Activated CD4-positive, alpha-beta T cell treated with anti-CD3 and anti-CD28 coated beads, Interleukin-2, amount 50 U/mL, for 24 hours (primary cell): ENCODE measurements around the gene CACNA2D3.

Source experiments
- DNase-seq, 2 donors: peaks; one replicate each; pipeline ENCODE4 v3.0.0-alpha.2; 2020; ENCODE audit warnings: low read depth in 1 of 2, low spot score in 1 of 2

CACNA2D3 gene

GRCh38 chr3:54564374-54564925 is 442.1 kb downstream of the CACNA2D3 start:
- no peak for DNase-seq

- DNase-seq, result no peak
These were observed 443.6 kb downstream of the CACNA2D3 start for GRCh38 chr3:54565956-54566355.

GRCh38 chr3:54567949-54568348 is 445.6 kb downstream of the CACNA2D3 start:
- no peak for DNase-seq

DNA sequence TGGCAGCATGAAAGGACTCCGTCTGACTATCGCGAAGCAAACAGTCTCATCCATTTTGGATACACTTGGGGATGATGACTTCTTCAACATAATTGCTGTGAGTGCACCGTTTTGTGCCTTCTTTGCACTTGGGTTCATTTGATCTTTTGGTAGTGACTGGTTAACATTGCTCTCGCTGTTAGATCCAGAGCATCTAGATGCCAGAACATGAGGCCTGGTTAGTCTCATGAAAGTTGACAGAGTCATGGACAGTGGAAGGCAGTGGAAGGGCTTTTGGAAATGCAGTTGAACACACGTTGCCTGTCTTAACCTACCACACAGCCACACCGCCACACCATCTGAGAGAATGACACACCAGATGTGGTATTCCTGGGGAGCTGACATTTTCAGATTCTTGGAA is 447.7 kb downstream of the CACNA2D3 start:
- DNase-seq, result no peak

- DNase-seq, result no peak
These were observed 450.0 kb downstream of the CACNA2D3 start for GRCh38 chr3:54572197-54572895.

DNA sequence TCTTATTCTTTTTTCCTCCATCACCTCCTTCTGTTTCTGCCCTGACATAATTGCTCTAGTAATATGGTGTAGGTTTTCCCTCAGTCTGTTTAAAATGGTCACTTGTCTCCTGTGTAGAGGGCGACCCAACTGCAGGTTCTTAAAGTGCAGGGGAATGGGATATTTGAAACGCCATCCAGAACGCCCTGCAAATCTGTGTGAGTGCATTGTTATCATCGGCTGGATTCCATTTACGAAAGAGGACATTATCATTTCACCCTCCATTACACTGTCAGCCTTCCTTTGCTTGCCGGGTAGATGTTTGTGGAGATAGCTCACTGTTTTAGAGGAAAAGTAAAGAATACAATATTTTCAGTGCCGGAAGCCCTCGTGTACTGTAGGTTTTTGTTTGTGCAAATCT is 451.5 kb downstream of the CACNA2D3 start:
- no peak for DNase-seq

DNA sequence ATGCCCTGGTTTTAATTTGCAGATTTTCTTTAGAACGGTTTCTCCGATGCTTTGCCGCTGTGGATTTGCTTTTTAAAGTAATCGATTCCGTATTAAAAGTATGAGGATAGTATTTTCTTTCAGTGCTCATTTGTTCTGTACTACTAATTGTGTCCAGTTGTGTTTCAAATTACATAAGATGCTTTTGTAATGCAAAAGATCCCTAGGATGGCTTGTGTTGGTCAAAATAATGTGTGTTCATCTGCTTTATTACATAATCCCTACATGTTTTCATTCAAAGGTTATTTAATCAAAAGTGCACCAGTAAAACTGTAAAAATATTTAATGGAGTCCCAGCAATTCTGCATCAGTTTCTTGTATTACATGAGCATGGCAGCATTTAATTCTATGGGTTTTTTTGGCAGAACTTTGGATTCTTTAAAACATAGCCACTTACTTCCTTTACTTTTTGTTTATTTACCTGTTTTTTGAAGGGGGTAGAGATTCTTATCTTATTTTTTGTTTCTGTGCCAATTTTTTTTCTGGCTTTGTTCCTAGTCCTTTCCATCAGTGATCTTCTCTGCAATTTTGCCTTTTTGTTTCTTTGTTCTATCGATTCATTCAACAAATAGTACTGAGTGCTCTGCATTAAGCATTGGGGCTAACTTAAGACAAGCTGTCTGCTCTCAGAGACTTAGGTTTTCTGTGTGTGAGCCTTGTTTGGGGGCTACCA is 452.7 kb downstream of the CACNA2D3 start:
- DNase-seq, result no peak

GRCh38 chr3:54575618-54575960 is 453.2 kb downstream of the CACNA2D3 start:
- no peak for DNase-seq

GRCh38 chr3:54577313-54577712 is 455.0 kb downstream of the CACNA2D3 start:
- no peak for DNase-seq

DNA sequence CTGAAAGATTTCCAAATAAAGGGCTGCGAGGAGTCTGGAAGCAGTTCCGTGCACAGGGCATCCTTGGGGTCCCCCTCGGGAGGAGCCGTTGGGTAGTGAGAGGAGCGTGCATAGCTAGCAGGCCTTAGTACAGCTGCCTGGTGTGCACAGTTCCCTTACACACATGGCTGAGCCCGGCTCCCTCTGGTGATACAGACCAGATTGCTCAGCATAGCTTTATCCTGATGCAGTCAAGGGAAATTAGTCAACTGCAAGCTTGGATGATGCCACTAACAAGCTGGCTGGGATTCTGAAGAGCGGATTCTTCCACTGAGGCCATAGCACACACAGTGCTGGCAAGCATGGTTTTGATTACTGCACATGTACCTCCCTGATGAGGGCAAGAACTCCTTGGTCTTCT is 456.1 kb downstream of the CACNA2D3 start:
- DNase-seq, result no peak

DNA sequence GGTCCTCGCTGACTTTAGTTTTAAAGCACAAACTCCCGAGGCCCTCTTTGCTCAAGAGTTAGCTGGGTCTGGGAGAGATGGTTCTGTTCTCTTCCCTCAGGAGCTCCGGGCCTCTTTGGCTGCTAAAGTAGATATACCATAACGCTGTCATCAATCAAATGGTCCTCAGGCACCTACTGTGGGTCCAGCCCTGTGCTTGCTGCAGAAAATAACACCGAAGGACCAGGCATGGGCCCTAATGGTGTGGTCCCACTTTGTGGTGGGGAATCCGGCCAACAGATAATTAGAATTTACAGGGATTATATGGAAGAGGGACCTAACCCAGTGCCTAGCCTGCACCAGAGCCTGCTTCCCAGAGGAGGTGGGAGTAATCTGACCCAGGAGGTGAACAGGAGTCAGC is 458.1 kb downstream of the CACNA2D3 start:
- DNase-seq, result no peak

GRCh38 chr3:54582424-54582823 is 460.1 kb downstream of the CACNA2D3 start:
- DNase-seq, result no peak

DNA sequence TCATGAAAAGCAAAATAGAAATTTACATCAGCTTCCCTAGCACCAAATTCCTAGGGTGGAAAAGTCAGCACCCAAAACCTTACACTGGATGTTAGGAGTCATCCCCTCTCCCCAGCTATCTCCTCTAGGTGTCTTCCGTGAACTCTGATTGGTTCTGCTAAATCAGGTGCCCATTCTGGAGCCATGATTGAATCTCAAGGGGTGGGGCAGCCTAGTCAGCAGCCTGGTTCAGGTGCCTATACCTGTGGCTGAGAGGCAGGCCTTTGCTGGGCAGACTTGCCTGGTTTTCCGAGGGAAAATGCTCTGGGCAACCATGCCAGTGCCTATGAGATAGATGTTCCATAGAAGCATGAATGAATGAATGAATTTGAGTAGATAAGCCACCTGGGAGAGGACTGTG is 468.8 kb downstream of the CACNA2D3 start:
- no peak for DNase-seq

GRCh38 chr3:54593653-54594052 is 471.3 kb downstream of the CACNA2D3 start:
- DNase-seq, result no peak

DNA sequence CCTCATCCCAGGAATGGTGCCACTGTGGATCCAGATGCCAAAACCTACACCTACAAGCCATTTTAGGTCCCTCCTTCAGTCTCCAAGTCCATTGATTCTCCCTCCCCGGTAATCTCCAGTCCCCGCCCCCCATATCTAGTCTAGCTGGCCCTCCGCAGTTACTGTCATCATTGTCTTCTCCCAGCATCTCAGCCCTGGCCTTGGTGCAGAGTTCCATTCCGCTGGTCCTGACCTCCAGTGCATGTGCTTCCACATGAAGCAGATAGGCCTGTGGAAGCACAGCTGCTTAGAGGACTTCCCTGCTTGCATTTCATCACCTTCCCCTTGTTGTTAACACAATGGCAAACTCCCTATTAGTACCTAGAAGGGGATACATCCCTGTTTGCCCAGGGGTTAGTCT is 473.7 kb downstream of the CACNA2D3 start:
- no peak for DNase-seq

DNA sequence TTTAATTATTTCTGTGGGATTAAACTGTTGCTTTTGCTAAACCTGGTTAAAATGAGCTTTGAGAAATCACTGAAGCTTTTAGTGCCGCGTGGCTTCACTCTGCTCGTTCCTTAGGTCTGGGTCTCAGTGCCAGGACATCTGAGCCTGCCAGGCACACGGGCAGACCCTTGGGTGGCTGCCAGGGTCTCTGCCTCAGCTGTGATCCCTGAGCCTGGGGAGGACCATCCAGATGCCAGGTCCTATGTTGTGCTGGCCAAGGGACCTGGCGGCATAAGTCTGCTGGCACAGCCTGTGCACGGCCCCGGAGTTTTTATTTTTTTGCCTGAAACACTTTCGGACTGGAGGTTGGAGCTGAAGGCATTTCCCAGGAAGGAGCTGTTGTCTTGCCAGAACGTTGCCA is 477.4 kb downstream of the CACNA2D3 start:
- no peak for DNase-seq

GRCh38 chr3:54600441-54601204 is 478.3 kb downstream of the CACNA2D3 start:
- no peak for DNase-seq

DNA sequence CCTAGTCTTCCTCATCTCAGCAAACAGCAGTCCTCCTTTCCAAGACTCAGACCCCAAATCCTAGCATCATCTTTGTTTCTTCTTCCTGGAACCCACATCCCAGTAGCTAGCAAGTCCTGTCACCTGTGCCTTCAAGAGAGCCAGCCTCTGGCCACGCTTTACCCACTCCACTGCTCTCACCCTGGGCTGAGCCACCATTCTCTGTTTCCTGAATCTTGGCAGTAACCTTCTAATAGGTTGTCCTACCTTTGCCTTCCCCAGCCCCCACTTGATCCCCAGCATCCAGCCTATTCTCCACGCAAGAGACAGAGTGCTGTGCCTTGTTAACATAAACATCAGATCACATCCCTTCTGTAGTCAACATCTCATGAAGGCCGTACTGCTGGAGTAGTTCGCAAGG is 482.1 kb downstream of the CACNA2D3 start:
- DNase-seq, result no peak

DNA sequence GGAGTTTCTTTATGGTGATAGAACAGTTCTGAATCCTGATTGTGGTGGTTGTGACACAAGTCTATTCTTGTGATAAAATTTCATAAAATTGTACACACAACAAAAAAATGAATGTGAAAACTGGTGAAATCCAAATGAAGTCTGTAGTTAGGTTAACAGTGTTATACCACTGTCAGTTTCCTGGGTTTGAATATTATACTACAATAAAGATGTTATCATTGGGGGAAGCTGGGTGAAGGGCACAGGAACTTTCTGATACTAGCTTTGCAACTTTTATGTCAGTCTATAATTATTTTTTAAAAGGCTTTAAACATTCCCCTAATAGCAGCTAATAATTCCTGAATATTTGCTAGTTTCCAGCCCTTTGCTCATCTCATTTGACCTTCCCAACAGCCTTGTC is 485.7 kb downstream of the CACNA2D3 start:
- DNase-seq, result no peak

- no peak for DNase-seq
These were observed 496.7 kb downstream of the CACNA2D3 start for GRCh38 chr3:54619053-54619452.

GRCh38 chr3:54619531-54619930 is 497.2 kb downstream of the CACNA2D3 start:
- DNase-seq, result no peak

DNA sequence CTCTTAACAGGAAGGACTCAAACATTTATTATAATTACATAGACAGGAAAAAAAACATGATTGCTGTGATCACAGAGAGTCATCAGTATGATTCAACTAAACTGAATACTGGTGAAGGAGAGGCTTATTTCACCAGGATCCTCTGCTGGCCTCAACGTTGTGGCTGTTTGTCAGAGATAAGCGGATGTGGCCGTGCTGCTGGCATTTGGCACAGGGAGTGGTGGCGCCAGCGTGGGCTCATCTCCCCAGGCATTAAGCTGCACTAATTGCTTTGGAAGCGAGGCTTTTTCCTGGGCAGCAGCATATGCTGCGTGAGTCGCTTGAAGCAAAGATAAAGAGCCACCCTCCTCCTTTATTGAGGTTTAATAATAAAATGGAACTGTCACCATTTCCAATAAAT is 498.8 kb downstream of the CACNA2D3 start:
- no peak for DNase-seq
